ENCODE results near the gene COPS6.

The COPS6 gene

GRCh38 chr7:100079024-100079560, 9.7 kb upstream of the COPS6 start:
- DNase-seq (ENCODE audit: low spot score): peak; percentile 64

- DNase-seq (ENCODE audit: low spot score): no peak
These were observed 7.7 kb upstream of the COPS6 start for GRCh38 chr7:100080907-100081534.

- peak; percentile 97 for DNase-seq (ENCODE audit: low spot score)
These were observed 7.2 kb upstream of the COPS6 start, which contains the start of gene ZNF3 for GRCh38 chr7:100081535-100082102. ZNF3 (minus strand) TSS chr7:100081723; CDS start chr7:100077357, 4,366 bp downstream.

GRCh38 chr7:100082978-100083377, 5.8 kb upstream of the COPS6 start:
- DNase-seq (ENCODE audit: low spot score): no peak

- no peak for DNase-seq (ENCODE audit: low spot score)
These were observed 3.3 kb upstream of the COPS6 start for GRCh38 chr7:100085515-100085914.

- no peak for DNase-seq (ENCODE audit: low spot score)
These were observed 1.6 kb upstream of the COPS6 start for GRCh38 chr7:100087055-100087750.

GRCh38 chr7:100088095-100088620, 611 bp upstream of the COPS6 start:
- no peak for DNase-seq (ENCODE audit: low spot score)

GRCh38 chr7:100089458-100090196, 858 bp downstream of the COPS6 start:
- no peak for DNase-seq (ENCODE audit: low spot score)

- no peak for DNase-seq (ENCODE audit: low spot score)
These were observed 2.0 kb downstream of the COPS6 start for GRCh38 chr7:100090527-100091410.

GRCh38 chr7:100091411-100092181, 2.8 kb downstream of the COPS6 start:
- no peak for DNase-seq (ENCODE audit: low spot score)

- DNase-seq (ENCODE audit: low spot score): peak; percentile 75
These were observed 4.3 kb downstream of the COPS6 start for GRCh38 chr7:100093054-100093453.

GRCh38 chr7:100093498-100093897, 4.7 kb downstream of the COPS6 start:
- DNase-seq (ENCODE audit: low spot score): no peak

- no peak for DNase-seq (ENCODE audit: low spot score)
These were observed 5.2 kb downstream of the COPS6 start for GRCh38 chr7:100093925-100094486.

- no peak for DNase-seq (ENCODE audit: low spot score)
These were observed 6.5 kb downstream of the COPS6 start for GRCh38 chr7:100095289-100095688.

GRCh38 chr7:100095704-100096103, 6.9 kb downstream of the COPS6 start:
- no peak for DNase-seq (ENCODE audit: low spot score)

- DNase-seq (ENCODE audit: low spot score): no peak
These were observed 10.1 kb downstream of the COPS6 start for GRCh38 chr7:100098913-100099312.

- no peak for DNase-seq (ENCODE audit: low spot score)
These were observed 10.7 kb downstream of the COPS6 start for GRCh38 chr7:100099452-100099851.

GRCh38 chr7:100100420-100101015, 11.7 kb downstream of the COPS6 start:
- peak; percentile 96 for DNase-seq (ENCODE audit: low spot score)

GRCh38 chr7:100101016-100101862, 12.5 kb downstream of the COPS6 start, which contains the start of the genes AP4M1 and MCM7:
AP4M1 (plus strand) TSS chr7:100101643; CDS start chr7:100101715, 72 bp downstream.
MCM7 (minus strand) TSS chr7:100101397; CDS start chr7:100101294, 103 bp downstream.
- peak; percentile 99 for DNase-seq (ENCODE audit: low spot score)
